GM21515 (cell line): ENCODE measurements around the gene WASHC4.

ENCODE experiments used
- ATAC-seq: cut with Tn5 transposase; IDR thresholded peaks from one replicate; pipeline ENCODE4 v1.9.1; 2021; ENCODE audit not compliant: unreplicated experiment

WASHC4 gene

GRCh38 chr12:105205322-105206048 lies 98.0 kb downstream of the WASHC4 start:
- no peak for ATAC-seq

- ATAC-seq = no peak
Observed at GRCh38 chr12:105206686-105207374, 99.3 kb downstream of the WASHC4 start.

DNA sequence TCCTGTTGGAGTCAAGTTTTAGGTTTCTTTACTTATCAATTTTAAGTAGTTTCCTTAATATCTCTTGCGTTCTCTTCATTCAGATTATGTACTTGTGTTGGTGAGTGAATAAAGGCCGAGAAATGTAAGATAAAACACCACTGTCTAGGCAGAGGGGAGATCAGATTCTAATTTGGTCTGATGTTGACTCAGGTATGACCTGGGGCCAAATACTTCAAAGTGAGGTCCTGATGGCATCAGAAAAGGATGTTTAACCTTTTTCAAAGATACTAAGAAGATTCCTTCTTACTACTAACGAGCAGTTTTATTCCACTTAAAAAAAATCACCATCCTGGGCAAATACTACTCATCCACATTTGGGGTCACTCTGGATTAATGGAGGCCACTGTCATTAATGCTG lies 101.6 kb downstream of the WASHC4 start:
- no peak for ATAC-seq

GRCh38 chr12:105212438-105212837 lies 104.9 kb downstream of the WASHC4 start:
- no peak for ATAC-seq

GRCh38 chr12:105214148-105214547 lies 106.6 kb downstream of the WASHC4 start:
- ATAC-seq = no peak

DNA sequence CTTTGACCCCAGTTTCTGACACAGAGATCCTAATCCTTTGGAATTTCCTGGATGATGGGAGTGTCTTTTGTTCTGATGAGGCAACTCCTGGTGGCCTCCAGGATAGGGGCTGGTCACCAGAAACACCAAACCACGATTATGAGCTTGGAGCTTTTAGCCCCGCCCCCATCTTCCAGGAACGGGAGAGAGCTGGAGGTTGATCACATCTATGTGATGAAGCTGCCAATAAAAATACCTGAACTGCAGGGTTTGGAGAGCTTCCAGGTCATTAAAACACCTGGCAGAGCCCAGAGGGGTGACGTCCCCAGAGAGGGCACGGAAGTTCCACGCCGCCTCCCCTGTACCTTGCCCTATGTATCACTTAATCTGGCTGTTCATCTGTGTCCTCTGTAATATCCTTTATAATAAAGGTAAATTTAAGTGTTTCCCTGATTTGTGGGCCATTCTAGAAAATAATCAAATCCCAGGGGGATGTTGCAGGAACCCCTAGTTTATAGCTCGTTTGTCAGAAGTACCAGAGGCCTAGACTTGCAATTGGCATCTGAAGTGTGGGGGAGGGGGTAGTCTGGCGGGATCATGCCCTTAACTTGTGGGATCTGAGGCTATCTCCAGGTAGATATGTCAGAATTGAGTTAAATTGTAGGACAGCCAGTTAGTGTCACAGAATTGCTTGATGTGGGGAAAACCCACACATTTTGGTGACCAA lies 107.3 kb downstream of the WASHC4 start:
- no peak for ATAC-seq

DNA sequence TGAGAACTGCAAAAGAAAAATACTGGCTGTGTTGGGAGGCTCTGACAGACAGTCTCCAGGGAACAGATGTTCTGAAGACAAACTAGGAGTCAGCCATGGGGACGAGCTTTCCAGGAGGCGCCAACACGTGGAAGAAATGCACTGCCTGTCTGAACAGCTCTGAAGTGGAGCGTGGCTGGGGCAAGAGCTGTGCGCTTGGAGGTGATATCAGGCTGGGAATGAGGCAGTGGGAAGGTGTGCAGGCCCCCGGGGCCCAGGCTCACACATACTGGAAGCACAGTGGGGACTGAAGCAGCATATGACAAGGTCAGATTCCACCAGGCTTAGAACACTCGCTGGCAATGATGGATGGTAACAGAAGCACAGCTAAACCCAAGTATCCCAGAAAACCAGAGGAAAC lies 110.9 kb downstream of the WASHC4 start:
- no peak for ATAC-seq
